ENCODE measurements around the gene LY6G6F.
A peak's percentile ranks its signal among the peaks of the same experiment; 100 is the strongest.
"Not testable (repeated sequence)": the region's sequence is repeated elsewhere in the genome, so short reads cannot be mapped to it uniquely, and the experiment has no call there.

Gene LY6G6F

DNA sequence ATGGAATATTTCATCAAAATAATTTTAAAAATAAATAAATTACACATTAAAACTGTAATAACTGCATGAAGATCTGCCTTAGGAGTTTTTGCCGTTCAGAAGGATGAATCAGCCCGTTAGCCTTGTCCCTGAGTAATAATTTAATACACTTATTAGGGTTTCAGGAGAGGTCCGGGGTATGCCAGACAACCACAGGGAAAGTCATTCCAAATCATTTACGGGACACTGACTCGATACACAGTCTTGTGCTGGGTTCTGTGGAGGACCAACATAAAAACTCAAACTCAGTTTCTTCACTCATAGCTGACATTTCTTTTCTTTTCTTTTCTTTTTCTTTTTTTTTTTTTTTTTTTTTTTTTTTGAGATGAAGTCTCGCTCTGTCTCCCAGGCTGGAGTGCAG is 735 bp upstream of the LY6G6F start:
- DNase-seq, result peak; percentile 71

- no peak for DNase-seq
Observed at GRCh38 chr6:31707701-31708100, 1.0 kb downstream of the LY6G6F start.

GRCh38 chr6:31708224-31708623 is 1.6 kb downstream of the LY6G6F start:
- no peak for DNase-seq

DNA sequence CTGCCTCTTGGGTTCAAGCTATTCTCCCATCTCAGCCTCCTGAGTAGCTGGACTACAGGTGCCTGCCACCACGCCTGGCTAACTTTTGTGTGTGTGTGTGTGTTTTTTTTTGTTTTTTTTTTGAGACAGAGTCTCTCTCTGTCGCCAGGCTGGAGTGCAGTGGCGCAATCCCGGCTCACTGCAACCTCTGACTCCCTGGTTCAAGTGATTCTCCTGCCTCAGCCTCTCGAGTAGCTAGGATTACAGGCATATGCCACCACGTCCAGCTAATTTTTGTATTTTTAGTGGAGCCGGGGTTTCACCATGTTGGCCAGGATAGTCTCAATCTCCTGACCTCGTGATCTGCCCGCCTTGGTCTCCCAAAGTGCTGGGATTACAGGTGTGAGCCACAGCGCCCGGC is 2.5 kb downstream of the LY6G6F start:
- not testable (repeated sequence) for DNase-seq

GRCh38 chr6:31710523-31711219 is 4.0 kb downstream of the LY6G6F start:
- no peak for DNase-seq

DNA sequence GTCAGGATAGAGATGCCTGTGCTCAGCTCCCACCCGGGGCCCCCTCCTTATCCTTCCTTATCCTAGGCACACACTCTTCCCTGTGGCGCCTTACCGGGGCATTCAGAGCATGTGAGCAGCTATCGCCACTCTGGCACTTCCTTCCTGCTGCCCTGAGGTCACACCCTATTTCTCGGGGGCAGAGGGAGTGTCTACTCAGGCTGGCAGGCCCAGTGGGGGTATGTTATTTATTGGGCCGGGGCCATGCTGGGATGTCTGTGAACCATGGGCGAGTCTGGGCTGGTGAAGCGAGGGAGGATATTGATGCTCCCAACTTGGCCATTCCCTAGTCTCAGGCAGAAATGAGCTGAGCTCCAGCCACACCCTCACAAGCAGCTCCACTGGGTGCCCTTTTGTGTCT is 4.6 kb downstream of the LY6G6F start:
- DNase-seq, result no peak

GRCh38 chr6:31712296-31712695 is 5.6 kb downstream of the LY6G6F start:
- DNase-seq, result no peak

DNA sequence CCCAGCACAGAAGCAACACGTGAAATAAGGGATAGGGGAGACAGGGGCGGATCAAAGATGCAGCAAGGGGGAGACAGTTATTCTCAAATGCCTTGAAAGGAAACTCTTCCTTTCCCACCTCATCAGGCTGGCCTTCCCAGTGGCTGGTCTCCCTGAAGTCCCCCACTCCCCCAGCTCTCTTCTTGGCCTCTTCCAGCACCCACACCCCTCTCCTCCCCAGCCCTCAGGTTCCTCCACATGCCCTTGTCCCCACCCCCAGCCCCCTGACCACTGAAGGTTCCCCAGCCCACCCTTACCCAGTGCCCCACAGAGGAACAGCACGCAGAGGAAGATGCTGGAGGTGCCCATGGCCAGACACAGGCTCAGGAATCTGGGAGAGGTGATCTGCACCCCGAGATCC is 6.8 kb downstream of the LY6G6F start:
- no peak for DNase-seq

DNA sequence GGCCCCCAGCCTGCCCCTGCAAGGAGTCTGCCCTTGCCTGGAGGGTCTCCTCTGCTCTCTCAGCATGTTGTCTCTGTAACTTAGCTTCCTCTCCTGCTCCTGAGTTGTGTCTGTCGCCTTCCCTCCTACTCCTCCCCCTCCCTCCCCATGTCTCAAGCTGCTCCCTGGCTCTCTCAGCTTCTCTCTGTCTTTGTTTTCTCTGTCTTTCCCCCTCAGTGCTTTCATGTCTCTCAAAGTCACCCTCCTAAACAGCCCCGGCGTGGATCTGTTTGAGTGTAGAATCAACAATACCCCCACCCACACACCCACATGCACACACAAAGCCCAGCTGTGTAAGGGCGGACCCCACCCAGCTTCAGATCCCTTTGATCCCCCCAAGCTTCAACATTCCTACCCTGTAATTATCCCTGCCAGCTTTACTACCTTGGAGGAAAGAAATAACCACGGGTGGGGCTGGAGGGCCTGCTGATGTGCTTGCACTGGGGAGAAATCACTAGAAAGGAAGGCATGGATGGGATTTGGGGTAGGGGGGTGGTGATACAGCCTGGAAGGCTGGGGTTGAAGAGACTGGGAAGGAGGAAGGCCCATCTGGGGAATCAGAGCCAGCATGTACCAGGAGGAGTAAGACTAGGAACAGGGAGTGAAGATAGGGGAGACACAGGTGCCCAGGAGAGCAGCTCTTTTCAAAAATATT is 7.5 kb downstream of the LY6G6F start:
- DNase-seq, result peak; percentile 82

DNA sequence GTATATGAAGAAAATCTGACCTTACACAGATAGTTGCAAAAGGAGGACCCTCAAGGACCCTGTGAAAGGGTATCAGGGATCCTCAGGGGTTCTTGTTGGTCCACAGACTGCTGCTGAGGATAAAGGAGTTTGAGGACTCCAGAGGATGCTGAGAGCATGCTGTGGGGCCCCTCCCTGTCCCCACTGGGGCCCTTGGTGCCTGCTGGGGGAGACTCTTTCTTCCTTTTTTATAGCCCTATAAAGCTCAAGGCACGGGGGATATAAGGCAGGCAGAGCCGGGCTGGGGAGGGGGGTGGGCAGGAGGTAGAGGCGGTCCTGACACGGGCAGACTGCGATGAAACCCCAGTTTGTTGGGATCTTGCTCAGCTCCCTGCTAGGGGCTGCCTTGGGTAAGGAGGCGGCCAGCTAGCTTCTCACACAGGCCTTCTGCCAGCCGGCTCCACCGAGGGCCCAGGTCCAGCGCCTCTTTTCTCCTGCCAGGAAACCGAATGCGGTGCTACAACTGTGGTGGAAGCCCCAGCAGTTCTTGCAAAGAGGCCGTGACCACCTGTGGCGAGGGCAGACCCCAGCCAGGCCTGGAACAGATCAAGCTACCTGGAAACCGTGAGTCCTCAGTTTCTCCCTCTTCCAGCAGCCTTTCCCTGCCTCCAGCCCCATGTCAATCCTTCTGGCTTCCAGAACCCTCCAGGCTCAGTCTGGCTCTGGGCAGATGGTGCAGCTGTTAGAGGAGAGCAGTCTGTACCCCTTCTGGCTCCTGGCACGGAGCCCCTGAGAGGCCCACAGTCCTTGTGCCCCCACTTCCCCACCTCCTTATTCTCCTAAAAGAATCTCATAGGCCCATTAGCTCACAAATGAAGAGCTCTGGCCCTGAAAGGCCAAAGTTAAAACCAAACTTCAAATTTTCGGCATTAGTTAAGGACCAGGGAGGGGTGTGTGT is 8.6 kb downstream of the LY6G6F start, which contains the start of gene LY6G6D:
Gene LY6G6D (plus strand): TSS at position 327 of the 937 bp plus-strand sequence. CDS start 8 bp downstream, at position 335.
- no peak for DNase-seq

GRCh38 chr6:31717499-31718222 is 11.0 kb downstream of the LY6G6F start:
- DNase-seq, result no peak

DNA sequence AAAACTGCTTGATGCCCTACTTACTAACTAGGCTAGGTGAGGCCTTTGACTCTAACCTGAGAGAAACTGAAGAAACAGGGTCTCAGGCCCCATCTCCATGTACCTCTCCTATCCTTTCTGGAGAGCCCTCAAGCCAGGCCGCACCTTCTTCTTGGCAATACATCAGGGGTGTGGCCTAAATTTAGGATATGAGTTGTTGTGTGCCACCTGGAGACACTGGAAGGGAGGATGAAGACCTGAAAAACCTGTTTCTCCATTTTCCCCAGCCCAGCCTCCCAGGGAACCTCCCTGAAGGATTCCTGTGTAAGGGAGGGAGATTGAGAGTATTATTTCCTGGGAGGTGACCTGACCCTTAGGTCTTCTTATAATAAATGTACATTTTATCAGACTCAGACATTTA is 11.6 kb downstream of the LY6G6F start:
- no peak for DNase-seq

GRCh38 chr6:31719001-31719400 is 12.3 kb downstream of the LY6G6F start:
- no peak for DNase-seq

- DNase-seq, result no peak
Observed at GRCh38 chr6:31720196-31720770, 13.6 kb downstream of the LY6G6F start.

- DNase-seq, result no peak
Observed at GRCh38 chr6:31721351-31722020, 14.8 kb downstream of the LY6G6F start, which contains the start of gene LY6G6C. TSS of gene LY6G6C (minus strand) at chr6:31721746. CDS start at chr6:31721679, 67 bp downstream.

- DNase-seq, result no peak
Observed at GRCh38 chr6:31722173-31722572, 15.5 kb downstream of the LY6G6F start.

DNA sequence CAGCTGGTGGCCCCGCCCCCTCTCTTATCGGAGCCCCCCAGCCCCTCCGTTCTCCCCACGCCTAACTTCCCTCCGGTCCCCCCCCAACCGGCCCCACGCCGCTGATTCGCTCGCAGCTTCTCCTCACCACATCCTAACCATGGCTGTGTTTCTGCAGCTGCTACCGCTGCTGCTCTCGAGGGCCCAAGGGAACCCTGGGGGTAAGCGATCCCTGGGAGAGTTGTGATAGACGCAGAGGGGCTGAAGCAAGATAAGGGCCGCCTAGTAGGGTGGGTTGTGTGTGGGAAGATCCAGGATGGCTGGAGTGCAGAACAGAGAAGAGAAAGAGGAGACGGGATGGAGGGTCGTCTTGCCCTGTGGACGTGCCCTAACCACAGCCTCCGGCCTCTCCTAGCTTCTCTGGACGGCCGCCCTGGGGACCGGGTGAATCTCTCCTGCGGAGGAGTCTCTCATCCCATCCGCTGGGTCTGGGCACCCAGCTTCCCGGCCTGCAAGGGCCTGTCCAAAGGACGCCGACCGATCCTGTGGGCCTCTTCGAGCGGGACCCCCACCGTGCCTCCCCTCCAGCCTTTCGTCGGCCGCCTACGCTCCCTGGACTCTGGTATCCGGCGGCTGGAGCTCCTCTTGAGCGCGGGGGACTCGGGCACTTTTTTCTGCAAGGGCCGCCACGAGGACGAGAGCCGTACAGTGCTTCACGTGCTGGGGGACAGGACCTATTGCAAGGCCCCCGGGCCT is 16.7 kb downstream of the LY6G6F start, which contains the start of gene MPIG6B:
Gene MPIG6B (plus strand): TSS at position 129 of the 735 bp plus-strand sequence. CDS start 11 bp downstream, at position 140.
- no peak for DNase-seq

- DNase-seq, result no peak
Observed at GRCh38 chr6:31723980-31724691, 17.5 kb downstream of the LY6G6F start.

DNA sequence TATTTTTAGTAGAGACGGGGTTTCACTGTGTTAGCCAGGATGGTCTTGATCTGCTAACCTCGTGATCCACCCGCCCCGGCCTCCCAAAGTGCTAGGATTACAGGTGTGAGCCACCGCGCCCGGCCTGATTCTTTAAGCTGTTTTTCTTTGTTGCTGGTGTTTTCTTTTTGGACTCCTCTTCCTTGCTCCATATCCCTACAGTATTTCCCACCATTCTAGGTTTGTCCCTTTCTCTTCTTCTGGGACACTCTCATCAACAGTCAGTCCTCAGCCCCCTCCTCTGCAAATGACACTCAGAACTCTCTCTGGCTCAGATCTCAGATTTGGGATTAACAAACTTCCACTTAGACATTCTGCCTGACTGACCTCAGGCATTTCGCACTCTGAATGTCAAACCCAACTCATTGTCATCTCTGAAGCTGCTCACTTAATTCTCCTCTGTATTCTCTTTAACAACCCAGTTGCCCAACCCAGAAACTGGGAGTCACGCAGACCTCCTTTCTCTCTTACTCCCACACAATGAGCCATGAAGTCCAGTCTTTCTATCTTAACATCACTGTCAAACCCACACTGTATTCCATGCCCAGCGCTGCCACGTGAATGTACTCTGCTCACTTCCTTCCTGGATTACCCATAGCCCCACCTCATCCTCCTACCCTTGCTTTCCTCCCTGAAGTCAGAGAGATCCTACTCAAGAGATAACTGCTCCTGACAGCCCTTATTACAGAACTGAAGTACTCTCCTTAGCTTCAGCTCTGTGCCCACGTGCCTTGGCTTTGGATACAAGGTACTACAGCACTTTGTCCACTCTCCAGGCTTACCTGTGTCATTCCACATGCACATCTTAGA is 19.1 kb downstream of the LY6G6F start:
- DNase-seq, result no peak
